HG03025 (cell line): Measurements from ENCODE around the gene DUOX1.

Source experiments
- ATAC-seq: cut with Tn5 transposase; IDR thresholded peaks from one replicate; pipeline ENCODE4 v1.9.1; 2021; ENCODE audit warnings: mild to moderate bottlenecking, moderate library complexity; ENCODE audit not compliant: unreplicated experiment, low FRiP score

The DUOX1 gene

DNA sequence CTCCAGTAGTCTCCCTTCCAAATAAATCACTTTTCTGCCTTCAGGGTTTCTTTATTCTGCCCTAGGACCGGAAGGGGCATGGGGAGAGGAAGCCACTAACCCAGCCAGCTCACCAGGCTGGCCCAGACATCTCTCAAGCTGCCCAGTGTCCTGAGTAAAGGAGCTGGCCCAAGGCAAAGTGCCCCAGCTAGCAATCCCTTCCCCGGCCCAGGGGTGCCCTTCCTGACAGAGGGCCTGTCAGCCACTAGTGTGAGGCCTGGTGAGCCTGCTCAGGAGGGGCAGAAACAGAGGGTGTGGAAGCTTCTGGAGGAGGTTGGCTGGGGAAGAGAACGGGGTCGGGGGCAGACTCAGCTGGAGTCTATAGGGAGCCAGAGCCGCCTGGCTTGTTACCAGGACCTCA, 35.7 kb downstream of the DUOX1 start:
- no peak for ATAC-seq

DNA sequence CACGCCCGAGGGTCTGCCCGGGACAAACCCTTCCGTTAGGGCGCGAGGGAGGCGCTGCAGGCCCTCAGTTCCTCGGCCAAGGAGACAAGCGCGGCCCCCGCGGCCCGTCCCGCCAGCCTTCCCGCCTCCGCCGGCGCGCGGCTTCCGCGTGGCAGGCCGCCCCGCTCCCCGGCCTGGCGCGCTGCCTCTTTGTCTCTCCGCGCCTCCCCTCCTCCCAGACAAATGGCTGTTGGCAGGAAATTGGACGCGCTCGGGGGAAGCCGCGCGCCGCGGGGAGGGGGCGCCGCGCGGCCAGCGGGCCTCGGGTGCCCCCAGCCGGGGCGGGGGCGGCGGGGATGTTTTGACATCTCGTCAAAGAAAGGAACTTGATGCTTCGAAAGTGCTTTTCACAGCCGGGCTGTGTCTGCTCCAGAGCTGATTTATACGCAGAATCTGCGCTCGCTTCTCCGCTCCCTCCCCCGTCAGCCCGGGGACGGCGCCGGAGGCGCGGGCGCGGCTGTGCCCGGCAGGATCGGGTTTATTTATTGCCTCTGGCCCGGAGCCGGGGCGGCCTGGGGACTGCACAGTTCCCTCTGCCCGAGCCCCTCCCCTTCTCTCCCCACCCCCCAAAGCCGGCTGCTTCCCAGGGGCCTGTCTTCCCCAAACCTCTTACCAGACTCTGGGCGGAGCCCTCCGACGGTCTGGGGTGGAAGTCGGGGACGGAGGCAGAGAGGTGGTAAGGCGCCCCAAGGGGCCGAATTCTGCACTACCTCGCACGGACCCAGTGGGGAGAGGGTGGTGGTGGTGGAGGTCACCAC, 37.2 kb downstream of the DUOX1 start:
- peak; percentile 86 for ATAC-seq

DNA sequence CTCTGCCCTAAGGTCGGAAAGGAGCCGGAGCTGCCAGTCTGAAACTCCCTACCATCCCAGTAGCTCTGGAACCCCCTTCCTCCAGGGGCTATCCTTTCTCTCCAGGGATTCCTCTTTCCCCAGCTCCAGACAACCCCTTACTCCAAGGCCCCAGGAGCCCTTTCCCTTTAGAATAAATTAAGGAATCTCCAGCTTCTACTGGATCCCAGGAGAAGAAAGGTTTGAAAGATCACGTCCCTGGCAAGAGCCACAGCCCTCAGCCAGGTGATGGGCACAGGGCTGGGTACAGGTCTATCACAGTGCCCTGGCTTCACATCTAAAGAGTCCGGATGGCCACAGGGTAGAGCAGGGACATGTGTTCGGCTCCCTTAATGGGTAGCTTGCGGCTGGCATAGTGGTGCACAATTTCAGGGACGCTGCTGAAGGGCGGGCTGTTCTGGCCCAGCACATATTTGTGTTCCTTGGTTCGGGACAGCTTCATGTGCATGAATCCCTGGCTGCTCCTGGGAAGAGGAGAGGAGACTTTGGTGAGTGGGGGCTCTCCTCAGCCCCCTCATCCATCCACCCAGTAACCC, 37.9 kb downstream of the DUOX1 start:
- no peak for ATAC-seq

DNA sequence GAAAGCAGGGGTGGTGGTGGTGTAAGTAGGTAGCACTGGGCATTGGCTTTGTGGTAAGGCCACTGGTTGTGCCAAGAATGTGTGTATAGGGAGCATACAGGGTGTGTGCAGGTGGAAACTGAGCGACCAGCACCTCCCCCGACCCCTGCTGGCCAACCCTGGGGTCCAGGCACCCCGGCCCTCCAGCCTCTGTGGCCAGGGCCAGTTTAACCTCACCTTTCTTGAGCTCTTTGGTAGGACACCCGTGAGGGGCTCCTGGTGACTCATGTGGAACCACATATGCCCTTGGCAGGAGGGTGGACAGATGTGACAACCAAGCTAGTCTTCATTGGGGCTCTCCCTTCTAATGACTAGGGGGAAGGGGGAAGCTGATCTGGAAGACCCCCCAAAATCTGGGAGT, 38.5 kb downstream of the DUOX1 start:
- ATAC-seq = no peak

DNA sequence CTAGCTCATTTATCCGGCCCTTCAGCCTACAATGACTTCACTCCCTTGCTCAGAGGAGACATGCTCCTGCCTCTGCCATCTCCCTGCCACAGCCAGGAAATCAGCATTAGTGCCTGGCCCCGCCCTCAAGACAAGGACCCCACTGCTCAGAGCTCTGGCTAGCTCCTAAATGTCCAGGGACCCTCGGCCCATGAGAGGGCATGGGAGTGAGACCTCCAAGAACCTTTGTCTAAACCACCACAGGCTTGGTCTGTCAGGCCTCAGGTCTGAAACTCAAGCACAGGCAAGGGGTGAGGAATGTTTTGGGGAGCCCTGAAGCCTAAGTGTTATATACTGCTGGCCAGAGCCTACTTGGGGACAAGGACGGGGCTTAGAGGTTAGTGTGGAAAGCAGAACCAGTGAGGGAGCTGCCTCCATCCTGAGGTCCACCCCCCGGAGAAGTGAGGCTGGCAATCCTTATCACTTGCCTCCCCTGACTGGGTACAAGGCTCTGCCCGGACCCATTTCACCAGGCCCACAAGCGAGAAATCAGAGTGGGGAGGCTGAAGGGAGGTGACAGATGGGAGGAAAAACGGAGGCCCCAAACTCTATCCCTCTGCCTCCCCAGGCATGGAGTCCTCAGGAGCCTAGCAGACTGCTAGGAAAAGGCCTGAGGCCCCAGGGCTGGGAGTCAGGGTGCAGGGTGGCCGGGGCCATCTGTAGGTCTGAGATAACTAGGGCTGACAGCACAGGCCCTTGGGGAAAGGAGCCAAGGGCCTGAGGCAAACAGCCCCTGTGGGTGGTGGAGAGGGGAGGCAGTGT, 39.2 kb downstream of the DUOX1 start:
- no peak for ATAC-seq

DNA sequence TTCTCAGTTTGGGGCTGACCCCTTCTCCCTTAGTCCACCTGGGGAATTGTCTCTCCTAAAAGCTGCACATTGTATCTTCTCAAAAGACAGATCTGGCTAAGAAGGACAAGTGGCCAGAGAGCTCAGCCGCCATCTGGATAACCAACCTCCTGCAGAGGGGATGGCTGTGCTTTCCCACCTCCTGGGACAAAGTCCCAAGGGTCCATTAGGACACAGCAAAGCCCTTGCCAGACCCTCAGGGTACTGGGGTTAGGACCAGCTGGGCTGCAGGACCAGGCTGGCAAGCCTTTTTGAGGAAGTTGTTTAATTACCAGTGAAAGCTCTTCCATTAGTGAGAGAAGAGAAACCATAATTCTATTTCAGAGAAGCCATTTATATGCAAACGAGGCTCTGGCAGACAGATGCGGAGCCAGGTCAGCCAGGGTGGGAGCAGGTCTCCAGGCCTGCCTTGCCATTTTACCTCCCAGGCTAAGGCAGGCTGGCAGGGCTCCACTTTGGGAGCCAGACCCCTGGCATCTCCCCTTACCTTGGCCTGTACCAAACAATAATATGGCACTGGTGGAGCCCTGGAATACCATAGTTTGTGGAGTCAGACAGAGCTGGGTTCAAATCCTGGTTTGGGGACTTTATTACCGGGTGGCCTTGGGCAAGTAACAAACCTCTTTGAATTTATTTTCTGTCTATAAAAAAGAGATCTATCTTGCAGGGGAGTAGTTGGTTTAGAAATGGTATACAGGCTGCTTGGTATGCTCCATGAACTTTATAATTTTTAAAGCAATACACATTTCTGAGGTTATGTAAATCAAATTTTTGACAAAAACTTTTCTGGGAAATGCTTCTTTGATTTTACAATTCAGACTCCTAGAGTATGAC, 40.0 kb downstream of the DUOX1 start:
- no peak for ATAC-seq

DNA sequence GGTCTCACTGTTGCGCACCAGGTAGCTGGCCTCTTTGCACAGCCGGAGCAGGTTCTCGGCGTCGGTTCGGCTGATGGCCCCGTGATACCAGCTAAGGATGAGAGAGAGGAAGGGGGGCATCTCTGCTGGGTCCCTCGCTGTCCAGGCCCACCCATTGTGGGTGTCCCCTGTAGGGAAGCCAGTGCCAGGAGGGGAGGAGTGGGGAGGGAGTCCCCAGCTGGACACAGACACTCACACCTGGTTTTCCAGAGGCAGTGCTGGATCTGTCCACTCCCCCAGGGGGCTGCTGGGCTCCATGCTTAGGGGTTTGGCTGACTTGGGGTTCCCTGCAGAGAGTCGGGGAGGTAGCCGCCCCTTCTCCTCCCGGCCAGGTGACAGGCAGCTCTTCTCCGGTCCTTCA, 42.1 kb downstream of the DUOX1 start:
- ATAC-seq = no peak

DNA sequence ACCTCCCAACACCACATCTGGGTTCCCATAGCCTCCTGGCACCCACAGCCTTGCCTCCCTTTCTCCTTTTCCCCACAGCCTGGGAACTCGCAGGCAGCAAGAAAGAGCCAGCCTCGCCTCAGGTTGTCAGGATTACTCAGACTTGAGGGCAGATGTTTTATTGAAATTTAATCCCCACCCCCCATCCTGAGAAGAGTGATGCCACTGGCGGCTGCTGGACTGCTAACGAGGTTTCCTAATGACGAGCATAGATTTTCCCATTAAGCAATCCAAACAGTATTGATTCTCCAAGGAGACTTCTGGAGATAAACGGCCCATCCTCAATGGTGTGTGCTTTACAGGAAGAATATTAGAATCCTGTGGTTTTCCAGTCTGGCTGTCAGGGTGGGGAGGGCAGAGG, 44.3 kb downstream of the DUOX1 start:
- ATAC-seq = no peak

DNA sequence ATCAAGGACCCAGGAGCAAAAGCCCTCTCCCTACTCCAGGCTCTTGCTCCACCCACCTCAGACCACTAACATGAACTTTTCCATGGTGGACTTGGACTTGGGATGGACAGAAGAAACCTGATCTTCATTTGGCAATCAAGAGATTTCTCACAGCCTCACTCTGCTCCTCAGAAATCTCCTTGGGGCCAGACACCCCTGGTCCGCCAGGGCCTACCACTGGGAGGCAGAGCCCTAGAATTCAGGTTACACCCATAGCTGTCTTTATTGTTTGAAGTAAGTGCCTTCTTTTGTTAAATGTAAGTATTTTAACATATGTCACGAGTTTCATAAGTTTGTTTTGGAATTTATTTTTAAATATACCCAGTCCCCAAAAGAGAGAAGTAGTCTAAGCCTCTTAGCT, 44.8 kb downstream of the DUOX1 start:
- no peak for ATAC-seq

DNA sequence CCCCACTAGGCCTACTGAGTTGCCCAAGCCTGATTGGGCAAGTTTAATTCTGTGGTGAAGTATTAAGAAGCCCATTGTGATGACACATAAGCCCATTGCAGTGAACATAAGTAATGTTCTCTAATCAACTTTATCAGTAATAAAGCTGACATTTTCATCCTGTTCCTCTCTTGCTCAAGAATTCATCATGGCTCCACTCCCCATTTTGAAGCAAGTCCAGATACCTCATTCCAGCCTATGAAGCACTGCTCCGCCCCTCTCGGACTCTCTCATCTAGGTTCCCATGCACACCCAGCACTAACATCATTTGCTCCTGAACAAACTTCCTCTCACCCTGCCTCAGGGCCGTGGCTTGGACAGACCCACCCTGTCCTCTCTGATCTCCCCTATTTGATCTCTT, 47.5 kb downstream of the DUOX1 start:
- ATAC-seq = no peak

DNA sequence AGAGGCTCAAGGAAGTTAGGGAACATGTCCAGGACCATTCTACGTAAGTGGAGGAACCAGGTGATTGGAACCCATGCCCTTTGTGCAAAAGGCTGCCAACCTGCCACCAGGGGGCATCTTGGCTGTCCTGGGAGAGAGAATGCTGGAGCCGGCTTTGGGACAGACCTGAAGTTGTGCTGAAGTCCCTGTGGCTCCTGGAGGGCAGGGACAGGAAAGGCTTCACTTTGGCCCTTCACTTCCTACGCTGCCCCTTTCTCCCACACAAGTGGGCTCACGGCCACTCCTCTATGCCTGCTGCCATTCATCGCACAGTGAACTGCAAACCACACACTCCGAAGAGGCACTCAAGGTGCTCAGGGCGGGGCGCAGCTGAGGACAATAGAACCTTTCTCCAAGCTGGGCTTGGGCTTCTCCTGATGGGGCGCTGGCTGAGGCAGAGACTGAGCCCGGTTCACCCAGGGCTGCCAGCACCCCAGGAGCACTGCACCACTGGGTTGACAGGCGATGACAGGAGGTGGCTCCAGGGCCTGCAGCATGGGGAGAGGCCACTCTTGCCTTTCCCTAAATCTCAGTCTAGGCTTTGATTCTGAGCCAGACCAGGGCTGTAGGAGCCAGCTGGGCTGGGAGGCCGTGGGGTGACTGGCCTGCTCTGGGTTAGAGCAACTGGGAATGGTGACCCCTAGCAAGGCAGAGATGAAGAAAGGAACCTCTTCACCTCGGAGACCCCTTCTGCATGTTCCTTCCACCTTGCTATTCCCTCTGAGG, 49.6 kb downstream of the DUOX1 start:
- no peak for ATAC-seq

DNA sequence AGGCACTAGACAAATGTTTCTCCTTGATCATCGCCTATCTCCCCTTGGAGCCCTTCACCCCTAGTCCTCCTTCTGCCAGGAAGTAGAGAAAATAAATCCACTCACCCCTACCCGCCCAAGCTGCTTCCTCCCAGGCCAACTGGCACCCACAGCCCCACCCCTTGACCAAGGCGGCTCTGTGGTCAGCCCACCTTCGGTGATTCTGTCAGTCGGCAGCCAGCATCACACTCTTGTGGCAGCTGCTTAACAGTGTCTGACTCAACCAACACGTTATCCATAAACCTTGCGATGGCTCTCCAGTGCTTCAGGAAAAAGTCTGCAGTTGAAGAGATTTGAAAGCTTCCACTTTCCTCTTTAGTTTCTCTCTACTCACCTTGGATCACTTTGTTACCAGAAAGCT, 50.4 kb downstream of the DUOX1 start:
- no peak for ATAC-seq

DNA sequence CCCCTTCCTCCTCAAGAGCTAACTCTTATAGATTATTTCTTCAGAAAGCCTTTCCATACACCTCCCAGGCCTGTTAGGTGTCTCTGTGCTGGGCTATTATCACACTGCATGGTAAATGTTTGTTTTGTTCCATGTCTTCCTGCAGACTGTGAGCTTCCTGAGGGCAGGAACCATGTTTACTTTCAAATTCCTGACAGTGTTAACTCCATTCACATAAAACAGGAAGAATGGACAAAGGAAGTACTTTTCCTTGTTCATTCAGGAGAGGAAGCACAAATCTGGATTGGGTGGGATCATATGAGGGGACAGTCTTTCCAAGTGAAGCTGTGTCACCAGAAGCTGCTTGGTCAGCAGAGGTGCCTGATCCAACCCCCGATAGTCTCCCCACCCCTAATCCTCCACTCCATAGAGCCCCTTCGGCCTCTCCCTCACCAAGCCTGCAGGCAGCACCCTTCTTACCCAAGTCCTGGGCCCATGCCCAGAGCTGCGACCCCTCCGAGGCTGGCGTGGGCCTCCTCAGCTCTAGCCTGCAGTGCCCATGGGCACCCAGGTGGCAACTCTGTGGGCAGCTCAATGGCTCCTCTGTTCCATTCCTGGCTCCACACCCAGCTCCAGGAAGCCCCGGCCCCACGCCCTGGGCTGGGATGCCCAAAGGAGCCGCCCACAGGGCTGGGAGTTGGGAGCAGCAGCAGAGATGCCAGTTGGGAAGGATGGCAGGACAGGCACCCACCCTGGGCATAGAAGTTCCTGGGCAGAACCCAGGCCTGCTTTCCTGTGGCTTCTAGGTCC, 51.0 kb downstream of the DUOX1 start:
- no peak for ATAC-seq

DNA sequence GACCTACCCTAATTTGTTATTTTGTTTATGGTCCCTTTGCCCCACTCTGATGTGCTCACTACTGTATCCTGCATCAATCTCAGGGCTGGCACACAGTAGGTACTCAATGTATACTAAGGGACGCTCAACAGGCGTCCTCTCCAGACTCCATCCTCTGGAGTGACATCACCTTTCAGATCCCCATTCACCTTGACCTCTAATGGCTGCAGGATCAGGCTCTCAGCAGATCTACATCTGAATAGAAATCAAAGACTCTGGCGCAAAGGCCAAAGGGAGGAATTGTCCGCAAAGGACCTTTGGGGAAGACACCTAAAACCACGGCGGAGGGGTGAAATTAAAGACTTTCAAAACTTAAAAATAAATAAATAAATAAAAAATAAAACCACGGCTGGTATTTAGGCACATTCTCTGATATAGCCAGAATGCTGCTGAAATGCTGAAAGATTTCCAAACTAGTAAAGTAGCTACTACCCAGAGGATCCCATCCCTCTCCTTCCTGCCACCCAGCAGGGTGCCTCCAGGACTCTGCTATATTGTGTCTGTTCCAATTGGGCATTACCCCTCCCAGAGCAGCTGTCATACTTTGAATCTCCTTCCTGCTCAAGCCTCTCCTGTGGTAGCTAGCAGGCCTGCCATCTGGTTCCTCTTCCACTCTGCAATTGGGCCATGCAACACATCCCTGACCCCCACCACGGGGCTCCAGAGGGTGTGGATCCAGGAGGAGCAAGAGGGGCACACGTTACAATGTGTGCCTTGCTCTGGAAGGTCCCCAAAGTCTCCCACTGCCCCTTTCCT, 51.9 kb downstream of the DUOX1 start:
- no peak for ATAC-seq

DNA sequence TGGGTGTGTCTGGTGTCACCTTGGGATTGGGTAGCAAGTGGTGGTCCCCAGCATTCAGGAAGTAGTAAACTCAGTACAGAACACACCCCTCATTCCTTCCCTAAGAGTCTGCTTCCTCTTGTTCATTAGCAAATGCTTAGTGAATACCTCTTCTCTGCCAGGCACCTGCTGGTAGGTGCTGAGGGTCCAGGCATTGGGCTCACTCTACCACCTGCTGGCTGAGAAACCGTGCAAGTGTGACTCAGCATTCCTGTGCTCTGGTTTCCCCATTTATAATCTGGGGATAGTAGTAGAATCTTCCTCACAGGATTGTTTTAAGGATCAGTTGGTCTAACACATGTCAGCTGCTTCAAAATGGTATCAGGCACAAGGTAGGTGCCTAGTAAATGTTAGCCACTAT, 53.2 kb downstream of the DUOX1 start:
- ATAC-seq = no peak

DNA sequence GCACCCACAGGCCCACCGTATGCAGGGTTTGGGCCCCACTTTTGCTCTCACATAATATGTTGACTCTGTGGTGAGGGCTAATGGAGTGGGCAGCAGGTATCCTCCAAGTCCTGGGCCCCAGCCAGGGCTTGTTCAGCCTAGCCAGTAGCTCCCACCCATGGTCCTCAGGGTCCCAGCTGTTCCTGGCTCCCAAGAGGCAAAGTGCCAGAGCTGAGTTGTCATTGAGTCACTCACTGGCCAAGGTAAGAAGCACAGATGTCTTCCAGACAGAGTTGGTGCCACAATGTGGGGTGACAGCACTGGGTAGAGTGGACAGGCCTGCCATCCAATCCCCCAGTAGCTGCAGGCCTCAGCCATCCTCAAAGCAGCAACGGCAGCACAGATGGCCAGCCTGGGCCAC, 53.7 kb downstream of the DUOX1 start:
- no peak for ATAC-seq

DNA sequence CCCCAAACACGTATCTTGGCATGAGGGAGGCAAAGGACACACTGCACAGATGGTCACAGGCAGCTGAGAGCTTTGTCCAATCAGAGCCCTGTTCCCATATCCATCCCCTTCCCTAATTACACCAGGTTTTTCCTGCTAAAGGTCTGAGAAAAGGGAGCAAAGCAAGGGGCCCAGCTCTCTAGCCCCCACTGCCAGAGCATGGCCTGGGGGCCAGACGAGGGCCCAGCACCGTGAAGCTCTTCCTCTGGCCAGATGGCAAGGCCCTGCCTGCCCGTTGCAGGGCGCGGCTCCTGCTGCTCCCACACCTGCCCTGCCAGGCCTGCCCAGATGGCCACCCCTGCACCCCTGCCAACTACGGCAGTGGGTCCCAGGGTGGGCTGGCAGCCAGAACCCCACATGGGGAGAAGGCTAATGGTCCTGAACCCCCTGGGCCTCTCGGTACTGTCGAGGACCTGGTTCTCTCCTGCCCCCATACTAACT, 54.8 kb downstream of the DUOX1 start:
- ATAC-seq = no peak

DNA sequence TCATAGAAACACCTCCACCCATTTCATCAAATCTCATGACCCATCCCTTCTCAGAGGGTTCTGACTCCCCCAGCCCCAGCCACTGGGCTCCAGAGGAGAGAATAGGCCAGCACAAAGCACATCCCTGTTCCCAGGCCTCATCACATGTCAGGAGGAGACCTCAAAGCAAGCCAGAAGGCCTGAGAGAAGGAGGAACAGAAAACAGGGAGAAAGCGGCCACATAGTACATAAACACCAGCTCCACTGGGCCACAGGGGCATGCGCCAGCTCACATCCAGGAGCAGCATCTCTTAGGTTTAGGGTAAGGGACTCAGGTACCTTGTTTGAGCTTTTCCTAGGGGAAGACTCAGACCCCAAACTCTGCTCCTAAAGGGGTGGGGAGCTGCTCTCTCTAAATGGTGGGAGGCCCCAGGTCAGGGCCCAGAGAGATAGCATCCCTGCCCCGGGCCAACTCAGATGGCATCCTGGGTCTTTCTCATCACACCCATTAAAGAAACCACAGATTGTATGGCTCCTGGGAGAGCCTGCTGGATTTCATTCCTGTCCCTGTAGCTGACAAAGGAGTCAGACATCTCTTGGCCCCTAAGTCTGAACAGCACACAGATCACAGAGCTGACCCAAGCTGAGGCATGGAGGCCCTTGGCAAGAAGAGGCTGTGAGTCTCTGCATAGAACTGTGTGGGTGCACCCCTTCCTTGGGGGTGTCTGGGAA, 55.4 kb downstream of the DUOX1 start:
- ATAC-seq = no peak
